VCaP (cell line): Measurements from ENCODE around the gene SLC43A2.

Source experiments
- H3K27ac ChIP-seq: fragments of 450-650 bp; 2 replicates; pipeline ENCODE4 v1.5.1; 2017
- CTCF ChIP-seq: fragments of 450-650 bp; conservative IDR thresholded peaks from 2 replicates; pipeline ENCODE4 v1.5.1; 2017; ENCODE audit warnings: mild to moderate bottlenecking, moderate library complexity

Gene SLC43A2

DNA sequence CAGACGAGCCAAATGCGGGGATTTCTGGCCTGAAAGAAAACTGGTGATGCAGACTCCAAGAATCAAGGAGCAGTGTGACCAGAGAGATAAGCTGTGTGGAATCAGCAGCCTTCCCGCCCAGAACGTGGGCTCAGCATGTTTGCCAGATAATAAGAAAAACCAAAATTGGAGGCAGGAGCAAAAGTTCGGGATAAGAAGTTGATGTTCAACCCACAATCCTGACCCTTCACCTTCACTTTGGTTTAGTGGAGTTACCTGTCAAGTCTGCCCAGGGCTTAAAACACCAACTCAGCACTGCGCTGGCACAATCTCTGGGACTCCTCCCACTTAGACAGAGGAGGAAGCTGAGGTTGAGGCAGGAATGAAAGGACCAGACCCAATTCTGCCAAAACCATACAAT is 3.1 kb downstream of the SLC43A2 start:
- TF ChIP-seq CTCF: no peak
- H3K27ac ChIP-seq: no peak overlapping the region

DNA sequence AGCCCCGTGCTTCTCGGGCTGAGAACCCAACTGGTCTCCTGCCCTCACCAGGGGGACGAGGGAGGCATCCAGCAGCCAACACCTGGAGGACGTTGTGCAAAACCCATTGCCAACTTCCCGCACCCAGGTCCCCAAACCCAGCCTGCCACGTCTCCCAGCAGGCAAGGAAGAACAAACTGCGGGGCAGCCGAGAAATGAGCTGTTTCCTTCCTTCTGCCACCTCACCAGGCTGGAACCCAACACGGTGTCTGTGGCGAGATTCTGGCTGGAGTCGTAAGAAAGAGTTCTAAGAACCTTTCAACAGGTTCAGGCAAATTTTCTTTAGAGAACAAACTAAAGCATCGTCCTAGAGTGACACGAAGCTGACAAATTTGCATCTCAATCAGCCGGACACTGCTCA is 3.6 kb downstream of the SLC43A2 start:
- no peak for TF ChIP-seq CTCF
- H3K27ac ChIP-seq: no peak overlapping the region

GRCh38 chr17:1624650-1625049 is 4.0 kb downstream of the SLC43A2 start:
- H3K27ac ChIP-seq: no peak overlapping the region
- TF ChIP-seq CTCF: no peak

DNA sequence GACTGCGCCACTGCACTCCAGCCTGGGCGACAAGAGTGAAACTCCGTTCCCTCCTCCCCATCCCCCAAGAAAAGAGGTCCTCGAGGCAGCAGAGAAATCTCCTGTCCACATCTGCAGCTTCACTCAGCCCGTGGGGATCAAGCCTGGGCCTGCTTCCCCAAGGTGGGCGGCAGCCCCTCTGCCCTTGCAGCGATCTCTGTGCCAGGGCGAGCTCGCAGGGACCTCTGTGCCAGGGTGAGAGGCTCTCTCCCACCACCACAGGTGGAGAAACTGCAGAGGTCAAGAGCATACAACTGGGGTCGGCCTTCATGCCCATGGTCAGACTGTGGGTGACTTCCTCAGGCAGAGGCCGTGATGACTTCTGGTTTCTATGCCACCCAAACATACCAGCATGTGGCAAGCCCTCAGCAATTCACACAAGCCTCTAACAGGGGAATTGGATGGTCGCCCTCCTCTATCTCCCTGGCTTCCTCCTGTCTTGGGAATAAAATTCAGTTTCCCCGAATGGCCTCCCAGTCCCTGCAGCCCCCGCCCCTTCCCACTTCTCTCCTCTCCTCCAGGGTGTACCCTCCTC is 5.5 kb downstream of the SLC43A2 start:
- no peak for TF ChIP-seq CTCF
- no peak overlapping the region for H3K27ac ChIP-seq

- TF ChIP-seq CTCF: no peak
- H3K27ac ChIP-seq: no peak overlapping the region
These were observed 7.2 kb downstream of the SLC43A2 start for GRCh38 chr17:1621273-1621954.

DNA sequence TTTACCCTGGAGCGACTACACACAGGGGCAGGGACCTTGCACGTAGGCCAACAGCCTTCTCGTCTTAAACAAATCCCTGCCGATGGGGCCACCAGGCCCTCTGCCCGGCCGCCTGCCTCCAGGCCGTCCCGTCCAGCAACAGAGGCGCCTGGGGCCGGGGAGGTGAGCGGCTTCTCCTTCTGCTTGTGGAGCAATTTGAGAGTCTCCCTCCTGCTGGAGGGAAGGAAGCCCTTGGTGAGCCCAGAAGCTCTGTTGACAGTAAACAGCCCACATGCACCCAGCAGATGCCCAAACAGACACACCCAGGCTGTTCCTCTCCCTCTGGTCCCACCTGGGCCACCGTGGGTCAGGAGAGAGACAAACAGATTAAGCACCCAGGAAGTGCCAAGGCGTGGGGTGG is 8.1 kb downstream of the SLC43A2 start:
- TF ChIP-seq CTCF: no peak
- H3K27ac ChIP-seq: no peak overlapping the region

DNA sequence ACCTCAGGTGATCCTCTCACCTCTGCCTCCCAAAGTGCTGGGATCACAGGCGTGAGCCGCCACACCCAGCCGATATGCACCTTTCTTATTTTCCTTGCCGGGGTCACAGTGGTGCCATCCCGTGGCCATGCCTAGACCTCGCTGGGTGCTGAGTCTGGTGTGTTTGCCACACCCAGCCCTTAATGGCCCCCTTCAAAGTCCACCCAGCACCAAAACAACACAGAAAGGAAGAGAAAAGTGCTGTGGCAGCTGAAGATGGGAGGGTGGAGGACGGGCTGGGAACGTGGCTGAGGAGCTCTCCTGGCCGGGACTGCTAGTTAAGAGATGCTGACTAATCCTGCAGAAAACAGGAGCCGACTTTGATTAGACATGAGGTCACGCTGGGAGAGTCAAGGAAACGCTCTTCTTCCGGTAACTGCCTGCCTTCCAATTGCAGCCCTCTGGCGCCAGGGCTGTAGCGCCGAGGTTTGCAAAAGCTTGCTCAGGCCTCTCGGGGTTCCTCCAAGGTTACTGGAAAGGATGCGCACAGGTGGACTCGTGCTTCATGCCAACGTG is 10.9 kb downstream of the SLC43A2 start:
- H3K27ac ChIP-seq: no peak overlapping the region

More for the DNA sequence above, 10.9 kb downstream of the SLC43A2 start:
- TF ChIP-seq CTCF: no peak
